ENCODE data around the gene FAN1. TPM values are rescaled to one million over a fixed set of nuclear protein-coding genes. Genes with fewer than 3 reads are reported as not detected.

Gene FAN1
- total RNA-seq, 1 donor from 2014 or later: 17.6 TPM

GRCh38 chr15:30990446-30991254 lies 86.9 kb downstream of the FAN1 start:
- Histone ChIP-seq H3K27me3 (ENCODE audit: control insufficient read depth, insufficient read depth, low read length) (no peaks in the 10 kb centered on the region), H3K36me3 (ENCODE audit: control insufficient read depth, insufficient read depth, low read length) (no peaks in the 10 kb centered on the region), H3K4me3 (ENCODE audit: low read depth, low read length) (peak overlapping the region; percentile 98)
- TF ChIP-seq CTCF (IDR thresholded peaks at IDR 0.05; ENCODE audit: insufficient read depth, low read length, severe bottlenecking): no peak
- FAIRE-seq: no peak
- peak; percentile 22 for DNase-seq (ENCODE audit: low read depth)

GRCh38 chr15:30991255-30992235 lies 87.8 kb downstream of the FAN1 start, which contains the start of gene MTMR10:
Gene MTMR10, minus strand, starts transcription at chr15:30991628. Its CDS starts 122 bp downstream, at chr15:30991506.
- Histone ChIP-seq H3K27me3 (ENCODE audit: control insufficient read depth, insufficient read depth, low read length) (no peaks in the 10 kb centered on the region), H3K36me3 (ENCODE audit: control insufficient read depth, insufficient read depth, low read length) (no peaks in the 10 kb centered on the region), H3K4me3 (ENCODE audit: low read depth, low read length) (peak within 1 kb of the TSS; percentile 98)
- no peak for FAIRE-seq
- DNase-seq (ENCODE audit: low read depth): peak; percentile 52
- no peak for TF ChIP-seq CTCF (IDR thresholded peaks at IDR 0.05; ENCODE audit: insufficient read depth, low read length, severe bottlenecking)

- peak overlapping the region; percentile 98 for H3K4me3 ChIP-seq (ENCODE audit: low read depth, low read length)
- no peak for TF ChIP-seq CTCF (IDR thresholded peaks at IDR 0.05; ENCODE audit: insufficient read depth, low read length, severe bottlenecking)
- peak; percentile 45 for DNase-seq (ENCODE audit: low read depth)
- no peaks in the 10 kb centered on the region for H3K27me3 ChIP-seq (ENCODE audit: control insufficient read depth, insufficient read depth, low read length)
- no peak for FAIRE-seq
- no peaks in the 10 kb centered on the region for H3K36me3 ChIP-seq (ENCODE audit: control insufficient read depth, insufficient read depth, low read length)
Measured at GRCh38 chr15:30992249-30992864, 88.6 kb downstream of the FAN1 start.

Other genes with a start within 250 kb of the FAN1 start
- 6.6 and 8.7 TPM in 2 replicates for gene MTMR10, start 87.7 kb downstream of the FAN1 start, total RNA-seq
- gene TRPM1, start 197.8 kb downstream of the FAN1 start, total RNA-seq: under 0.01 and 0.13 TPM in 2 replicates